GM19240 (cell line): ENCODE data around the gene NKD1.

Experiments used
- DNase-seq: peaks from one replicate; pipeline ENCODE4 v3.0.0; 2011; ENCODE audit warnings: low spot score; ENCODE audit not compliant: insufficient read length

The NKD1 gene

GRCh38 chr16:50673496-50674275, 125.5 kb downstream of the NKD1 start:
- DNase-seq = no peak

GRCh38 chr16:50674831-50675230, 126.6 kb downstream of the NKD1 start:
- DNase-seq = no peak

DNA sequence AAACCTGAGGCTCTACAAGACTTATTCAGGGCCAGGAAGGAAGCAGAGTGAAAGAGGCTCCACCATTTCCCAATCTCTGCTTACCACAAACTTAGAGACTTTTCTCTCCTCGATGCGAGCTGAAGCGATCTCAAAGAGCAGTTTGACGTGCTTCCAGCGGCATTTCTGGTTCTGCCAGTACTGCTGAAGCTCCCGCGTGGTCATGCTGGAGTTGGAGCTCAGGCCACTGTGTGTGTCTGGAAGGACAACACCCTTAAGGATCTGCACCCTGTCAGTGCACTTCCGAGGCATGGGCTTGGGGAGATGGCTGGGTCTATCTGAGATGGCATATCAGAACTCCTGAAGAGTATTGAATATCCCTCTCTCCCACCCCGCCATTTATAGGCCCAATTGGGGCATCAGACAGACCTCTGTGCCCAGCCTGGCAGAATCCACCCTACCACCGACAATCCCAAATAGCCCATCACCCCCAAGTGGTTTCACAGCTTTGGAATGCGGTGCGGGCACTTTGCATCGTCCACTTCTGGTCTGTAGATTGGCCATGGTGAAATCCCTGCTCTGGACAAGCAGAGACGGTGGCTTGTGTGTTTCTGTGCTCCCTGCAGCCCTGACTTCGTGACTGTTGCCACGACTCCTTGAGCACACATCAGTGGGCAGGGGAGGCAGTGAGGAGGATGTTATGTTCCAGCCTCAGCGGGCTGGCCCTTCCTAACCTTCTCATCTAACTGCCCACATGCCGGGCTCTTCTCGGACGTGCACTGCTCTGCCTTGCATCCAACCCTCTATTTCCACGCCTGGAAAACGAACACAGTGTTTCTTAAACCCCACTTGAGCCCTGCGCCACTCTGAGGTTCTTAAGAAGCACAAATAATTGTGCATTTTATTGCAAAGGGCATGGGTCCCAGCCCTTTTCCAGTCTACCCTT, 127.8 kb downstream of the NKD1 start:
- DNase-seq = no peak

DNA sequence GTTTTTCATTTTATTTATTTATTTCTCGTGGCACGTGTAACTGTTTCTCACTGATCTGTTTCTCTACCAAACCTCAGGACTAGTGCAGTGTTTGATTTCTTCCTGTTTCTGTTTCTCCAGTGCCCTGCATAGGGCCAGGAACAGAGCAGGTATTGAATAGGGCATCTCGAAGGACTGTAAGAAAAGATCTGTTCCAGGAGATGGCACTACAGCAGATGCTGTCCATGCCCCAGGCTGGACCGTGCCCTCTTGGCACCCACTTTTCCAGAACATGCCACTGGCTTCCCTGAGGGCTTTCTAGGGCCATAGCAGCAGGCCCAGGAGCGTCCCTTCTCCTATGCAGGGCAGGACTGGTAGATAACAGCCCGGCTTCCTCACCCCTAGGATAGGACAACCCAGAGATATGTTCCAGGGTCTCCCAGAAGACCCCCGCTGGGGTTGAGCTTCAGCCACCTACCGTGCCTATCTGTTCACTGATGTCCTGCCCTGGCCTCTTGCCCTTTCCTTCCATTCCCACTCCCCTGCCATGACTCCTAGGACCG, 128.6 kb downstream of the NKD1 start:
- DNase-seq = no peak

GRCh38 chr16:50677351-50677750, 129.2 kb downstream of the NKD1 start:
- DNase-seq = no peak

DNA sequence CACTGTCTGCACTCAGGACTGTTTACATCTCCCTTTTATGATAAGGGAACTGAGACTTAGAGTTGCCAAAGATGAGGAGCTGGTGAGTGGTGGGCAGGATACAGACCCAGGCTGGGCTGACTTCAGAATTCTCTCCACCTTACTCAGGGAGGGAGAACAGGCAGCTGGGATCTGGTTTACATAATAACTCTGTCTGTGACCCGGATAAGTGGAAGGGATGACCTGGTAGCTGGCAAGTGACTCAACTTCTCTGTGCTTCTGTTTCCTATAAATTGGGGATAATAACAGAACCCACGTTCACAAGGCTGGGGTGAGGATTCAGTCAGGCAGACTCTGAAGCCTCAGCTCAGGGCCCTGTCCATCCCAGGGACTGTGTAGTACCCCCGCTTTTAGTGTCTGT, 130.3 kb downstream of the NKD1 start:
- no peak for DNase-seq

DNA sequence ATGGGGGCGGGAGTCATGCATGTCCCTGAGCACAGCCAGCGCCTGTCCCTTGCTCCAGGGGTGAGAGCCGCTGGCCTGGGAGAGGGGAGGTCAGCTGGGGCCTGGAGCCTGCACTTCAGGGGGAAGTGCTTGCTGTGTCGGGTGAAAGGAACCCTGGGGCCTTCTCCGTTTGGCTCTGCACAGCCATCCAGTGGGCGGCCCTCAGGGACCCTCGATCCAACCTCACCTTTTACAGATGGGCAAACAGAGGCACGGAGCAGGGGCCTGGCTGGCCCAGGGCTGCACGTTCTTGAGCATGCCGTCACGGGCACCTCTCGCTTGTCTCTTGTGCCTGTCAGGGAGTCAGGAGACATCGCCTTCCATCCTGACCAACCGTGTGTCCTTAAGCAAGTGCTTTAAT, 131.1 kb downstream of the NKD1 start:
- DNase-seq = no peak

DNA sequence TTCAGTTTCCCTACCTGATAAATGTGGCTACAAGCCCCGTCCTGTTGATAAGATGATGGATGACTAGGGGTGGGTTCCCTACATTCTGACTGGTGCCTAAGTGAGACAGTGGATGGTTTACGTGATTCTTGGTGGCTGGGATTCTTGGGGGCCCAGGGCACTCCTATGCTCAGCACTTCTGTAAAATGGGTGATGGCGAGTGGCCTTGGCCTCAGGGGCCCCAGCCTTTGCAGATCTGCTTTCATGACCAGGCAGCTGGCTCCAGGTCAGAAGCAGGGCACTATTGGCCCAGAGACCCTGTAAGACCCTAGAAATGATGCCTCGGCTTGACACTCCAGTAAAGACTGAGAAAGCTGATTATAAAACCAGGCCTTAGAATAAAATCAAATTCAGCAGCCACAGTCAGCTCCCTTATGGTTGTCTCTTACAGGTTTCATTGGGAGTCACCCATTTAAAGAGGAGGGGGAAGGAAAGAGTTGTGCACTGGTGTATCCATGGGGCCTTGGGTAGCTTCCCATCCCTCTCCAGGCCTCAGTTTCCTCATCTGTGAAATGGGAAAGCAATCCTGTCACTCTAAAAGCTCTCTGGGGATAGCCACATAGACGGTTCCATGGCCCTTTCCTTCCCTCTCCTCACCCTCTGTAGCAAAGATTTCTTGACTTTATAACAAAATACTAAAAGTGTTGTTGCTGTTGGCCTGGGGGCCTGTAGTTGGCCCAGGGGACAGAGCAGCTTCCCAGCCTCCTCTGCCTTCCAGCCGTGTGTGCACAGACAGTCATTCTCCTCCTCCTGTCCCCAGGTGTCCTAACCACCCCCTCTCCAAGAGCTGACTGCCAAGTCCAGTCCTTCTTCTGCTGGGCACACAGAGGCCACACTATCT, 131.7 kb downstream of the NKD1 start:
- DNase-seq = no peak

GRCh38 chr16:50680556-50680893, 132.3 kb downstream of the NKD1 start:
- DNase-seq = no peak

- DNase-seq = peak; percentile 67
Measured at GRCh38 chr16:50681021-50681885, 133.1 kb downstream of the NKD1 start, which contains the start of gene SNX20. Gene SNX20, minus strand, starts transcription at chr16:50681312. Its CDS starts 3,786 bp downstream, at chr16:50677526.

- DNase-seq = peak; percentile 64
Measured at GRCh38 chr16:50683689-50684374, 135.6 kb downstream of the NKD1 start.

GRCh38 chr16:50684823-50685461, 136.7 kb downstream of the NKD1 start:
- DNase-seq = no peak

GRCh38 chr16:50685462-50686063, 137.4 kb downstream of the NKD1 start:
- no peak for DNase-seq

DNA sequence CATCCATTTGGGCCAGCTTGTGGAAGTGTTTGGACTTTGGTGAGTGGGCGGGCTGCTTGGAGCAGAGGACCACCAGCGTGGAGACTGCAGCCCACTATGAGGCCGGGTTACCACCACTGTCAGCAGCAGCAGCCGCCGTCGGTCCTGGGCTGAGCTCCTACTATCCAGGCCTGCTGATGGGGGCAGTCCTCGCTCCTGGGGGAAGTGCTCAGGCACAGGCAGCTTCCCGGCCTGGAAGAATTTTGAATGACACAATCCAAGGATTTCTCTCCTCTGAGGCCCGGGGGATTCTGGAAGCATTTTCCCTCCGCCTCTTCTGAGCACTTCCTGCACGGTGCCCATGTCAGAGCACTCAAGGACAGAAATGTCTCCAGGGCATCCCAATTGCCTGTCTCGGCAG, 139.9 kb downstream of the NKD1 start:
- no peak for DNase-seq

DNA sequence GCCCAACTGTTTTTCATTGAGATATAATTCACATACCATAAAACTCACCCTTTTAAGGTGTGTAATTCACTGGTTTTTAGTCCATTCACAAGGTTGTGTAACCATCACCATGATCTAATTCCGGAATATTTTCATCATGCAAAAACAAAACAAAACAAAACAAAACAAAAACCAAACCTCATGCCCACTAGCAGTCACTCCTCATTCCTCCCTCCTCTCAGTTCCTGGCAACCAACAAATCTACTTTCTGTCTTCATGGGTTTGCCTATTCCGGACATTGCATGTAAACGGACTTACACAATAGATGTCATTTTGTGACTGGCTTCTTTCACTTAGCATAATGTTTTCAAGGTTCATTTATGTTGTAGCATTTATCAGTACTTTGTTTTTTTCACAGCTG, 140.7 kb downstream of the NKD1 start:
- DNase-seq = no peak

- DNase-seq = no peak
Measured at GRCh38 chr16:50690177-50690576, 142.0 kb downstream of the NKD1 start.

GRCh38 chr16:50692644-50692998, 144.4 kb downstream of the NKD1 start:
- DNase-seq = no peak

DNA sequence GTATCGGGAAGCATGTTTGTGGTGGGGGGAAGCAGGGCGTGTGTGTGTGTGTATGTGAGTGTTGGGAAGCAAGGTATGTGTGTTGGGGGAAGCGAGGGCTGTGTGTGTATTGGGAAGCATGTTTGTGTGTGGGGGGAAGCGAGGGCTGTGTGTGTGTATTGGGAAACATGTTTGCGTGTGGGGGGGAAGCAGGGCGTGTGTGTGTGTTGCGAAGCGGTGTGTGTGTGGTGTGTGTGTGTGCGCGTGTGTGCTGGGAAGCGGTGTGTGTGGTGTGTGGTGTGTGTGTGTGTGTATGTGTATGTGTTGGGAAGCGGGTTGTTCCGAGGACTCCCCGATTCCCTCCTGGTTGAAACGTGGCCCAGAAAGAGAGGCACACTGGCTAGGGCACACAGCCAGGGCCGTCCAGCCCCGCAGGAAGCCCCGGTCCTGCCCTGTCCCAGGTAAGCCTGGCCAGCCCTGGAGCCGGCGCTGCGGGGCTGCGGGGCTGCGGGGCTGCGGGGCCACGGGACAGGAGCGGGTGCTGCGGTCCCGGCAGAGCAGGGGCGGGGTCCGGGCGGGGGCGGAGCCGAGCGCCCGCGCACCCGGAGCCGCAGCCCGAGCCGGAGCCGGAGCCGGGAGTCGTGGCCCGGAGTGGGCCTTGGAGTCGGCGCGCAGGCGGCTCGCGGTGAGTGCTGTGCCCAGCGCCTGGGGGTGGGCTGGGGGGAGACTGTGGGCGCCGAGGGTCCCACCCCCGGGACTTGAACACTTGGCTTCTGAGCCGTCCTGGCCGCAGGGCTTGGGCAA, 145.0 kb downstream of the NKD1 start, which contains the start of gene NOD2:
TSS of gene NOD2 (plus strand) at position 608 of the 783 bp plus-strand sequence. CDS start 5,890 bp downstream, outside the sequence.
- DNase-seq = no peak
